HCT116 (cell line): ENCODE data around the gene PFKP. TPM values are rescaled to one million over a fixed set of nuclear protein-coding genes. Genes with fewer than 3 reads are reported as not detected.

Experiments used
- ATAC-seq: fragments of 200-7000 bp; cut with Tn5 transposase; 2 replicates; pipeline ENCODE4 v1.9.1; 2020; ENCODE audit warnings: mild to moderate bottlenecking, moderate library complexity
- BruUV-seq: library from RNA; stranded (reverse); fragments of 400-500 nt; replicated peaks from 2 replicates; lab custom pipeline; 2021; lab: Mats Ljungman, UMichigan
- CTCF ChIA-PET: fragments of 300-600 bp; sonication (Branson Sonifier 250); formaldehyde crosslinking; loops from one replicate; lab custom pipeline; 2021; ENCODE audit warnings: antibody characterized with exemption; lab: Charles Lee
- POLR2A ChIA-PET: fragments of 300-600, 350-600 bp; sonication (Branson Sonifier 250); formaldehyde crosslinking; loops from one replicate; lab custom pipeline; 2021; ENCODE audit warnings: antibody characterized with exemption; lab: Charles Lee
- RAD21 ChIA-PET, 2 experiments: fragments of 300-600 bp; sonication (Branson Sonifier 250); formaldehyde crosslinking; loops; one replicate each; lab custom pipeline; 2023; ENCODE audit warnings: low total read pairs in 2 of 2; ENCODE audit not compliant: uncharacterized antibody in 2 of 2, unreplicated experiment in 2 of 2, low non-redundant PET in 1 of 2; lab: Charles Lee
- DNase-seq: peaks from one replicate; pipeline ENCODE4 v3.0.0-alpha.2; 2010; ENCODE audit warnings: low read depth, low spot score
- H2AFZ ChIP-seq: fragments of 200-600 bp; shearing (Covaris generic), sonication (generic); 2 replicates; pipeline ENCODE4 v1.6.1; 2017; ENCODE audit warnings: low read depth, mixed run types, mixed read lengths, antibody characterized with exemption, low read length; ENCODE audit not compliant: poor library complexity, severe bottlenecking
- H3K27ac ChIP-seq: 2 replicates; pipeline ENCODE4 v1.5.1; 2012; ENCODE audit warnings: low read depth, low read length
- H3K27me3 ChIP-seq: fragments of 200-600 bp; sonication (generic); 2 replicates; pipeline ENCODE4 v1.6.1; 2016; ENCODE audit warnings: mixed run types, low read length, mixed read lengths; ENCODE audit not compliant: insufficient read depth
- H3K36me3 ChIP-seq, 2 experiments: fragments of 200-500 bp in 1 of 2; fragments of 200-600 bp in 1 of 2; sonication (Bioruptor generic) in 1 of 2; sonication (generic) in 1 of 2; 2 replicates each; pipeline versions ENCODE4 v1.5.1 to v1.6.1; 2014 to 2016; ENCODE audit warnings: low read length in 2 of 2, inconsistent platforms in 1 of 2, mixed read lengths in 1 of 2, mixed run types in 1 of 2; ENCODE audit not compliant: insufficient read depth in 2 of 2, control insufficient read depth in 1 of 2
- H3K4me1 ChIP-seq, 2 experiments: fragments of 200-600 bp in 1 of 2; sonication (generic) in 1 of 2; 2 replicates each; pipeline versions ENCODE4 v1.5.1 to v1.6.1; 2012 to 2017; ENCODE audit warnings: low read length in 2 of 2, inconsistent platforms in 1 of 2, mild to moderate bottlenecking in 1 of 2, mixed read lengths in 1 of 2, mixed run types in 1 of 2, moderate library complexity in 1 of 2; ENCODE audit not compliant: insufficient read depth in 2 of 2, control insufficient read depth in 1 of 2
- H3K4me2 ChIP-seq: fragments of 200-600 bp; sonication (generic); 2 replicates; pipeline ENCODE4 v1.6.1; 2017; ENCODE audit warnings: mixed run types, low read length, mixed read lengths
- H3K4me3 ChIP-seq, 2 experiments: fragments of 200-600 bp in 1 of 2; sonication (generic) in 1 of 2; replicated peaks in 1 of 2; 2 replicates each; pipeline ENCODE4 v1.5.1; 2011 to 2016; ENCODE audit warnings: low read length in 2 of 2, control low read depth in 1 of 2, low read depth in 1 of 2, mild to moderate bottlenecking in 1 of 2, mixed read lengths in 1 of 2, mixed run types in 1 of 2
- H3K79me2 ChIP-seq: fragments of 200-600 bp; sonication (generic); 2 replicates; pipeline ENCODE4 v1.6.1; 2017; ENCODE audit warnings: mild to moderate bottlenecking, mixed run types, low read length, moderate library complexity, mixed read lengths; ENCODE audit not compliant: insufficient read depth
- H3K9ac ChIP-seq: fragments of 200-600 bp; sonication (generic); 2 replicates; pipeline ENCODE4 v1.6.1; 2016; ENCODE audit warnings: low read length, mixed read lengths
- H3K9me2 ChIP-seq: fragments of 200-600 bp; sonication (generic), shearing (Covaris generic); 2 replicates; pipeline ENCODE4 v1.6.1; 2017; ENCODE audit warnings: mixed run types, mild to moderate bottlenecking, moderate library complexity; ENCODE audit not compliant: insufficient read depth
- H3K9me3 ChIP-seq, 2 experiments: fragments of 200-500 bp in 1 of 2; fragments of 200-600 bp in 1 of 2; sonication (Bioruptor generic) in 1 of 2; sonication (generic) in 1 of 2; 2 replicates each; pipeline ENCODE4 v1.6.1; 2014 to 2017; ENCODE audit warnings: low read length in 2 of 2, mixed read lengths in 2 of 2, inconsistent platforms in 1 of 2, low read depth in 1 of 2, mild to moderate bottlenecking in 1 of 2, mixed run types in 1 of 2, moderate library complexity in 1 of 2; ENCODE audit not compliant: control insufficient read depth in 1 of 2, insufficient read depth in 1 of 2
- H4K20me1 ChIP-seq: fragments of 200-600 bp; sonication (generic), shearing (Covaris generic); 2 replicates; pipeline ENCODE4 v1.6.1; 2017; ENCODE audit warnings: mixed run types, mild to moderate bottlenecking, moderate library complexity; ENCODE audit not compliant: insufficient read depth
- CBX3 ChIP-seq: IDR thresholded peaks from 2 replicates; pipeline ENCODE4 v1.6.1; 2012; ENCODE audit warnings: low read depth
- CEBPB ChIP-seq: IDR thresholded peaks from 2 replicates; pipeline ENCODE4 v1.6.1; 2012; ENCODE audit warnings: low read depth
- CTCF ChIP-seq, 3 experiments: fragments of 200-600 bp in 1 of 3; sonication (generic) in 1 of 3; IDR thresholded peaks in 2 of 3; conservative IDR thresholded peaks in 1 of 3; 2 replicates each; pipeline ENCODE4 v1.5.1; 2012 to 2017; ENCODE audit warnings: low read depth in 2 of 3, low read length in 2 of 3, antibody characterized with exemption in 1 of 3, borderline replicate concordance in 1 of 3, control low read depth in 1 of 3, mild to moderate bottlenecking in 1 of 3, mixed read lengths in 1 of 3, mixed run types in 1 of 3, moderate library complexity in 1 of 3; ENCODE audit not compliant: insufficient read depth in 1 of 3
- EGR1 ChIP-seq: IDR thresholded peaks from 2 replicates; pipeline ENCODE4 v1.6.1; 2012; ENCODE audit warnings: low read depth
- ELF1 ChIP-seq: IDR thresholded peaks from 2 replicates; pipeline ENCODE4 v1.6.1; 2012; ENCODE audit warnings: low read depth, borderline replicate concordance
- EZH2phosphoT487 ChIP-seq: fragments of 200-600 bp; IDR thresholded peaks from 2 replicates; pipeline ENCODE4 v1.6.1; 2018; ENCODE audit warnings: antibody characterized with exemption, borderline replicate concordance
- FOSL1 ChIP-seq: IDR thresholded peaks from 2 replicates; pipeline ENCODE4 v1.6.1; 2012; ENCODE audit warnings: low read depth
- JUND ChIP-seq: IDR thresholded peaks from 2 replicates; pipeline ENCODE4 v1.6.1; 2012
- POLR2A ChIP-seq: IDR thresholded peaks from 2 replicates; pipeline ENCODE4 v1.7.0; 2011; ENCODE audit warnings: borderline replicate concordance; ENCODE audit not compliant: insufficient read depth, insufficient read length; ENCODE audit errors: extremely low read depth
- POLR2AphosphoS5 ChIP-seq: IDR thresholded peaks from 2 replicates; pipeline ENCODE4 v1.6.1; 2011; ENCODE audit warnings: mild to moderate bottlenecking, low read depth, low read length, moderate library complexity
- RAD21 ChIP-seq: IDR thresholded peaks from 2 replicates; pipeline ENCODE4 v1.6.1; 2012; ENCODE audit warnings: low read depth, mild to moderate bottlenecking
- REST ChIP-seq: IDR thresholded peaks from 2 replicates; pipeline ENCODE4 v1.6.1; 2012; ENCODE audit warnings: low read depth
- SIN3A ChIP-seq: IDR thresholded peaks from 2 replicates; pipeline ENCODE4 v1.6.1; 2012; ENCODE audit warnings: low read depth
- SRF ChIP-seq: IDR thresholded peaks from 2 replicates; pipeline ENCODE4 v1.6.1; 2012; ENCODE audit warnings: low read depth
- YY1 ChIP-seq: IDR thresholded peaks from 2 replicates; pipeline ENCODE4 v1.6.1; 2011; ENCODE audit warnings: low read length, low read depth, moderate library complexity, mild to moderate bottlenecking; ENCODE audit not compliant: insufficient replicate concordance; ENCODE audit errors: extremely low read depth
- ZFX ChIP-seq: fragments of 450-650 bp; IDR thresholded peaks from 2 replicates; pipeline ENCODE4 v1.6.1; 2017
- ZNF274 ChIP-seq: fragments of 200-500 bp; sonication (Bioruptor generic); IDR thresholded peaks from 2 replicates; pipeline ENCODE4 v1.6.1; 2014; ENCODE audit warnings: mild to moderate bottlenecking, low read depth, low read length, inconsistent platforms
- intact Hi-C: fragments of 100-400 bp; cut with micrococcal nuclease; formaldehyde crosslinking; loops from 2 replicates; pipeline ENCODE4 v1.10.0; 2022
- total RNA-seq: library from RNA; stranded (reverse); gene quantifications from one replicate; pipeline ENCODE4 v1.2.1, GENCODE V29; 2021; ENCODE audit not compliant: unreplicated experiment
- TF ChIP-seq, protein P1 (sequence below): IDR thresholded peaks from 2 replicates; pipeline ENCODE4 v1.6.1; 2012
- TF ChIP-seq, protein P2 (sequence below): IDR thresholded peaks from 2 replicates; pipeline ENCODE4 v1.6.1; 2011; ENCODE audit warnings: mild to moderate bottlenecking, low read length, moderate library complexity; ENCODE audit not compliant: insufficient replicate concordance; ENCODE audit errors: extremely low read depth
- TF ChIP-seq, protein P3 (sequence below): IDR thresholded peaks from 2 replicates; pipeline ENCODE4 v1.6.1; 2012

The PFKP gene
- total RNA-seq, 1 experiment from 2014 or later: 237 TPM

- Histone ChIP-seq H3K36me3 (peaks cover 58 to 74% of the 10 kb centered on the region in 2 experiments), H3K27ac (no peak overlapping the region), H2AFZ (no peak overlapping the region), H4K20me1 (no peaks in the 10 kb centered on the region), H3K79me2 (peaks cover 57% of the 10 kb centered on the region)
- CTCF ChIA-PET: no interaction called here
- TF ChIP-seq EGR1 (no peak), POLR2AphosphoS5 (no peak), JUND (no peak), YY1 (no peak), CTCF (IDR thresholded peaks at IDR 0.05 in 2 of 3, conservative IDR thresholded peaks at IDR 0.05 in 1 of 3; ENCODE audit: borderline replicate concordance in 1 of 3, insufficient read depth in 1 of 3, low read depth in 2 of 3, low read length in 2 of 3) (no peak), RAD21 (no peak), ZFX (no peak), ZNF274 (no peak), ELF1 (no peak), SRF (no peak), POLR2A (no peak), EZH2phosphoT487 (no peak), REST (no peak), FOSL1 (no peak), SIN3A (no peak), CEBPB (no peak), CBX3 (no peak)
- TF ChIP-seq, protein P1, sequence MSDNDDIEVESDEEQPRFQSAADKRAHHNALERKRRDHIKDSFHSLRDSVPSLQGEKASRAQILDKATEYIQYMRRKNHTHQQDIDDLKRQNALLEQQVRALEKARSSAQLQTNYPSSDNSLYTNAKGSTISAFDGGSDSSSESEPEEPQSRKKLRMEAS: no peak
- TF ChIP-seq, protein P2, sequence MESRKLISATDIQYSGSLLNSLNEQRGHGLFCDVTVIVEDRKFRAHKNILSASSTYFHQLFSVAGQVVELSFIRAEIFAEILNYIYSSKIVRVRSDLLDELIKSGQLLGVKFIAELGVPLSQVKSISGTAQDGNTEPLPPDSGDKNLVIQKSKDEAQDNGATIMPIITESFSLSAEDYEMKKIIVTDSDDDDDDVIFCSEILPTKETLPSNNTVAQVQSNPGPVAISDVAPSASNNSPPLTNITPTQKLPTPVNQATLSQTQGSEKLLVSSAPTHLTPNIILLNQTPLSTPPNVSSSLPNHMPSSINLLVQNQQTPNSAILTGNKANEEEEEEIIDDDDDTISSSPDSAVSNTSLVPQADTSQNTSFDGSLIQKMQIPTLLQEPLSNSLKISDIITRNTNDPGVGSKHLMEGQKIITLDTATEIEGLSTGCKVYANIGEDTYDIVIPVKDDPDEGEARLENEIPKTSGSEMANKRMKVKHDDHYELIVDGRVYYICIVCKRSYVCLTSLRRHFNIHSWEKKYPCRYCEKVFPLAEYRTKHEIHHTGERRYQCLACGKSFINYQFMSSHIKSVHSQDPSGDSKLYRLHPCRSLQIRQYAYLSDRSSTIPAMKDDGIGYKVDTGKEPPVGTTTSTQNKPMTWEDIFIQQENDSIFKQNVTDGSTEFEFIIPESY: no peak
- TF ChIP-seq, protein P3, sequence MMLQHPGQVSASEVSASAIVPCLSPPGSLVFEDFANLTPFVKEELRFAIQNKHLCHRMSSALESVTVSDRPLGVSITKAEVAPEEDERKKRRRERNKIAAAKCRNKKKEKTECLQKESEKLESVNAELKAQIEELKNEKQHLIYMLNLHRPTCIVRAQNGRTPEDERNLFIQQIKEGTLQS: no peak
- TF ChIP-seq, all 23 proteins: peak for 0
- no TSS peak for BruUV-seq
- no peak for DNase-seq
- Histone ChIP-seq H3K9me2 (no peaks in the 10 kb centered on the region), H3K4me3 (no peak overlapping the region), H3K9ac (no peak overlapping the region), H3K4me1 (no peaks in the 10 kb centered on the region), H3K9me3 (no peaks in the 10 kb centered on the region), H3K27me3 (no peaks in the 10 kb centered on the region), H3K4me2 (no peak overlapping the region)
- no peak for ATAC-seq
- intact Hi-C loops: no loop called here
- ChIA-PET POLR2A (no interaction called here), RAD21 (no interaction called here)
Observed at GRCh38 chr10:3105166-3105565, 37.8 kb downstream of the PFKP start.
